HEK293 (cell line): ENCODE data around the gene INCA1.

Source experiments
- BCL11B ChIP-seq: fragments of 450-650 bp; formaldehyde crosslinking; IDR thresholded peaks from 2 replicates; pipeline ENCODE4 v1.5.1; 2016; ENCODE audit warnings: low read depth, missing biosample characterization, missing genetic modification characterization
- FEZF1 ChIP-seq: fragments of 450-650 bp; formaldehyde crosslinking; IDR thresholded peaks from 2 replicates; pipeline ENCODE4 v1.5.1; 2016; ENCODE audit warnings: missing biosample characterization, missing genetic modification characterization
- GLI2 ChIP-seq: fragments of 450-650 bp; formaldehyde crosslinking; IDR thresholded peaks from 2 replicates; pipeline ENCODE4; 2017; ENCODE audit warnings: missing biosample characterization, missing genetic modification characterization, low read depth, borderline replicate concordance
- GLI4 ChIP-seq: fragments of 450-650 bp; formaldehyde crosslinking; IDR thresholded peaks from 2 replicates; pipeline ENCODE4 v1.5.1; 2016; ENCODE audit warnings: missing biosample characterization, missing genetic modification characterization
- OVOL3 ChIP-seq: fragments of 450-650 bp; formaldehyde crosslinking; IDR thresholded peaks from 2 replicates; pipeline ENCODE4 v1.5.1; 2016; ENCODE audit warnings: missing biosample characterization, missing genetic modification characterization
- SCRT2 ChIP-seq: fragments of 450-650 bp; formaldehyde crosslinking; IDR thresholded peaks from 2 replicates; pipeline ENCODE4 v1.5.1; 2016; ENCODE audit warnings: missing biosample characterization, missing genetic modification characterization
- WT1 ChIP-seq: fragments of 450-650 bp; formaldehyde crosslinking; IDR thresholded peaks from 2 replicates; pipeline ENCODE4 v1.5.1; 2016; ENCODE audit warnings: missing biosample characterization, missing genetic modification characterization
- ZBTB17 ChIP-seq: fragments of 450-650 bp; formaldehyde crosslinking; IDR thresholded peaks from 2 replicates; pipeline ENCODE4 v1.5.1; 2016; ENCODE audit warnings: missing biosample characterization, missing genetic modification characterization
- ZBTB21 ChIP-seq: fragments of 450-650 bp; formaldehyde crosslinking; IDR thresholded peaks from 2 replicates; pipeline ENCODE4 v1.5.1; 2017; ENCODE audit warnings: missing biosample characterization, missing genetic modification characterization
- ZBTB7A ChIP-seq: fragments of 450-650 bp; formaldehyde crosslinking; IDR thresholded peaks from 2 replicates; pipeline ENCODE4 v1.5.1; 2016; ENCODE audit warnings: low read depth, missing biosample characterization, missing genetic modification characterization
- ZFHX2 ChIP-seq: fragments of 450-650 bp; formaldehyde crosslinking; conservative IDR thresholded peaks from 2 replicates; pipeline ENCODE4 v1.5.1; 2016; ENCODE audit warnings: missing biosample characterization, missing genetic modification characterization
- ZFP3 ChIP-seq: fragments of 450-650 bp; formaldehyde crosslinking; IDR thresholded peaks from 2 replicates; pipeline ENCODE4 v1.5.1; 2016; ENCODE audit warnings: low read depth, missing biosample characterization, missing genetic modification characterization
- ZIC2 ChIP-seq: fragments of 450-650 bp; formaldehyde crosslinking; IDR thresholded peaks from 2 replicates; pipeline ENCODE4 v1.5.1; 2016; ENCODE audit warnings: missing biosample characterization, missing genetic modification characterization
- ZNF114 ChIP-seq: fragments of 450-650 bp; formaldehyde crosslinking; IDR thresholded peaks from 2 replicates; pipeline ENCODE4 v1.5.0; 2017; ENCODE audit warnings: missing biosample characterization, missing genetic modification characterization
- ZNF24 ChIP-seq: fragments of 450-650 bp; formaldehyde crosslinking; IDR thresholded peaks from 2 replicates; pipeline ENCODE4 v1.5.1; 2016; ENCODE audit warnings: missing biosample characterization, missing genetic modification characterization
- ZNF302 ChIP-seq: fragments of 450-650 bp; formaldehyde crosslinking; IDR thresholded peaks from 2 replicates; pipeline ENCODE4 v1.5.1; 2016; ENCODE audit warnings: missing biosample characterization, missing genetic modification characterization, low read depth
- ZNF324 ChIP-seq: fragments of 450-650 bp; formaldehyde crosslinking; IDR thresholded peaks from 2 replicates; pipeline ENCODE4 v1.5.1; 2016; ENCODE audit warnings: missing biosample characterization, missing genetic modification characterization
- ZNF335 ChIP-seq: fragments of 450-650 bp; formaldehyde crosslinking; conservative IDR thresholded peaks from 2 replicates; pipeline ENCODE4 v1.5.1; 2016; ENCODE audit warnings: missing biosample characterization, missing genetic modification characterization
- ZNF341 ChIP-seq: fragments of 450-650 bp; formaldehyde crosslinking; IDR thresholded peaks from 2 replicates; pipeline ENCODE4; 2016; ENCODE audit warnings: low read depth, missing biosample characterization, missing genetic modification characterization
- ZNF350 ChIP-seq: fragments of 450-650 bp; formaldehyde crosslinking; IDR thresholded peaks from 2 replicates; pipeline ENCODE4 v1.5.0; 2017; ENCODE audit warnings: missing biosample characterization, mild to moderate bottlenecking, missing genetic modification characterization
- ZNF423 ChIP-seq: fragments of 450-650 bp; formaldehyde crosslinking; IDR thresholded peaks from 2 replicates; pipeline ENCODE4 v1.5.1; 2016; ENCODE audit warnings: missing biosample characterization, missing genetic modification characterization
- ZNF426 ChIP-seq: fragments of 450-650 bp; formaldehyde crosslinking; IDR thresholded peaks from 2 replicates; pipeline ENCODE4 v1.5.1; 2017; ENCODE audit warnings: missing biosample characterization, missing genetic modification characterization, mild to moderate bottlenecking, inconsistent platforms, moderate library complexity
- ZNF48 ChIP-seq: fragments of 450-650 bp; formaldehyde crosslinking; IDR thresholded peaks from 2 replicates; pipeline ENCODE4 v1.5.1; 2016; ENCODE audit warnings: missing biosample characterization, missing genetic modification characterization
- ZNF521 ChIP-seq: fragments of 450-650 bp; formaldehyde crosslinking; IDR thresholded peaks from 2 replicates; pipeline ENCODE4 v1.5.1; 2017; ENCODE audit warnings: missing biosample characterization, mild to moderate bottlenecking, missing genetic modification characterization
- ZNF530 ChIP-seq: fragments of 450-650 bp; formaldehyde crosslinking; IDR thresholded peaks from 2 replicates; pipeline ENCODE4 v1.5.1; 2016; ENCODE audit warnings: low read depth, missing biosample characterization, missing genetic modification characterization
- ZNF629 ChIP-seq: fragments of 450-650 bp; formaldehyde crosslinking; IDR thresholded peaks from 2 replicates; pipeline ENCODE4 v1.5.1; 2017; ENCODE audit warnings: missing biosample characterization, missing genetic modification characterization
- ZNF658 ChIP-seq: fragments of 450-650 bp; formaldehyde crosslinking; IDR thresholded peaks from 2 replicates; pipeline ENCODE4; 2016; ENCODE audit warnings: missing biosample characterization, missing genetic modification characterization
- ZNF843 ChIP-seq: fragments of 450-650 bp; formaldehyde crosslinking; IDR thresholded peaks from 2 replicates; pipeline ENCODE4 v1.5.1; 2016; ENCODE audit warnings: missing biosample characterization, missing genetic modification characterization
- TF ChIP-seq, protein P1 (sequence below): fragments of 450-650 bp; formaldehyde crosslinking; IDR thresholded peaks from 2 replicates; pipeline ENCODE4 v1.5.1; 2016; ENCODE audit warnings: missing biosample characterization, missing genetic modification characterization
- TF ChIP-seq, protein P2 (sequence below): fragments of 450-650 bp; formaldehyde crosslinking; IDR thresholded peaks from 2 replicates; pipeline ENCODE4 v1.5.1; 2016; ENCODE audit warnings: missing biosample characterization, missing genetic modification characterization
- TF ChIP-seq, protein P3 (sequence below): fragments of 450-650 bp; formaldehyde crosslinking; IDR thresholded peaks from 2 replicates; pipeline ENCODE4 v1.5.1; 2016; ENCODE audit warnings: missing biosample characterization, missing genetic modification characterization
- TF ChIP-seq, protein P4 (sequence below): fragments of 450-650 bp; formaldehyde crosslinking; IDR thresholded peaks from 2 replicates; pipeline ENCODE4 v1.5.1; 2016; ENCODE audit warnings: missing biosample characterization, missing genetic modification characterization
- TF ChIP-seq, protein P5 (sequence below): fragments of 450-650 bp; formaldehyde crosslinking; IDR thresholded peaks from 2 replicates; pipeline ENCODE4 v1.5.1; 2016; ENCODE audit warnings: missing biosample characterization, missing genetic modification characterization

The INCA1 gene

DNA sequence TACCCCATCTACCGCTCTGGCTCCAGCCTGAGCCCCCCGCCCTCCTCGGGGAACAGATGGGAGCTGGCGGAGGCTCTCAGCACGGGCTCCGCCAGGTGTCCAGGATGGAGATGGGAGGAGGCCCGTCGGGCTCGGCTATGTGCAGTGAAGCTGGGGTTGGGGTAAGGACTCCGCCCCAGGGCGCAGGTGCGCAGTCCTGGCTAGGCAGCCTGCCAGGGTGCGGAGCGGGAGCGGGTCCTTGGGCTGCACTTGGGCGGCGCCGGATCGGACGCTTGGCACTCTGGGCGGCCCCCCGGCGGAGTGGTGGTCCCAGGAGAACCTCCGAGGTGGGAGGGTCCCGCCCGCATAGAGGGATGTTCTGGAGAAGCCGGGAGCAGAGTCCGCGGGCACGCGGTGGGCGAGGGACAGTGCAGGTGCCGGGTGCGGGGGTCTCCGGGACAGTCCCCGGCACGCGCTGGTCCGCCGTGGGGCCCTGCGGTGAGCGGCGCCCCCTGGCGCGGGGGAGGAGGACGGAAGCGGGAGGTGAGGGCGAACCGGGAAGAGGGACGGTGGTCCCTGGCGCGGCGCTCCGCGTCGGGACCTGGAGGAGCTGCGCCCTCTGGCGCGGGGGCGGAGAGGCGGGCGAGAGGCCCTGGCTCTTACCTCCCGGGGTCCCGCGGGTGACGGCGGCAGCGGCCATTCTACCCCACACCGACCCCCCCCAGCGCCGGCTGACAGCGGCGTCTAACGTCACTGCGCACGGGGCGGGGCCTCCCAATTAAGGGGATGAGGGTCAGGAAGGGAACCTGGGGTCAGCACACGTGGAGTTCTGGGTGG, 10.2 kb downstream of the INCA1 start, which contains the start of gene CAMTA2 (continued):
- TF ChIP-seq OVOL3 (tag by site-specific recombination) (peak; percentile 24; the same call in 1 of the 2 replicates), FEZF1 (tag by site-specific recombination) (peak; percentile 14; the same call in 1 of the 2 replicates), ZNF426 (tag by site-specific recombination) (no peak), ZNF302 (tag by site-specific recombination) (no peak), GLI2 (no peak), ZNF843 (tag by site-specific recombination) (peak; percentile 59; the same call in 1 of the 2 replicates), SCRT2 (tag by site-specific recombination) (no peak), ZBTB7A (tag by site-specific recombination) (peak; percentile 50; the same call in 1 of the 2 replicates), WT1 (tag by site-specific recombination) (no peak; the same call in 1 of the 2 replicates), ZNF658 (tag by site-specific recombination) (no peak), ZIC2 (tag by site-specific recombination) (peak; percentile 88), ZNF423 (tag by site-specific recombination) (peak; percentile 98), ZNF324 (tag by site-specific recombination) (peak; percentile 61; the same call in 1 of the 2 replicates), ZBTB17 (peak; percentile 86), ZNF350 (tag by site-specific recombination) (no peak), ZFP3 (no peak), ZBTB21 (tag by site-specific recombination) (peak; percentile 79), ZNF530 (tag by site-specific recombination) (no peak), ZFHX2 (tag by site-specific recombination) (peak; percentile 92), ZNF335 (tag by site-specific recombination) (peak; percentile 99), ZNF341 (peak; percentile 100), ZNF24 (tag by site-specific recombination) (0 out of 2 replicates have a peak, but pooled peaks have one; percentile 65), ZNF48 (tag by site-specific recombination) (no peak), ZNF114 (no peak), GLI4 (tag by site-specific recombination) (0 out of 2 replicates have a peak, but pooled peaks have one; percentile 43), ZNF521 (tag by site-specific recombination) (no peak), BCL11B (tag by site-specific recombination) (peak; percentile 66; the same call in 1 of the 2 replicates), ZNF629 (tag by site-specific recombination) (peak; percentile 96)
- TF ChIP-seq, protein P1, sequence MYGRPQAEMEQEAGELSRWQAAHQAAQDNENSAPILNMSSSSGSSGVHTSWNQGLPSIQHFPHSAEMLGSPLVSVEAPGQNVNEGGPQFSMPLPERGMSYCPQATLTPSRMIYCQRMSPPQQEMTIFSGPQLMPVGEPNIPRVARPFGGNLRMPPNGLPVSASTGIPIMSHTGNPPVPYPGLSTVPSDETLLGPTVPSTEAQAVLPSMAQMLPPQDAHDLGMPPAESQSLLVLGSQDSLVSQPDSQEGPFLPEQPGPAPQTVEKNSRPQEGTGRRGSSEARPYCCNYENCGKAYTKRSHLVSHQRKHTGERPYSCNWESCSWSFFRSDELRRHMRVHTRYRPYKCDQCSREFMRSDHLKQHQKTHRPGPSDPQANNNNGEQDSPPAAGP (tag by site-specific recombination) = peak; percentile 74
- TF ChIP-seq, protein P2, sequence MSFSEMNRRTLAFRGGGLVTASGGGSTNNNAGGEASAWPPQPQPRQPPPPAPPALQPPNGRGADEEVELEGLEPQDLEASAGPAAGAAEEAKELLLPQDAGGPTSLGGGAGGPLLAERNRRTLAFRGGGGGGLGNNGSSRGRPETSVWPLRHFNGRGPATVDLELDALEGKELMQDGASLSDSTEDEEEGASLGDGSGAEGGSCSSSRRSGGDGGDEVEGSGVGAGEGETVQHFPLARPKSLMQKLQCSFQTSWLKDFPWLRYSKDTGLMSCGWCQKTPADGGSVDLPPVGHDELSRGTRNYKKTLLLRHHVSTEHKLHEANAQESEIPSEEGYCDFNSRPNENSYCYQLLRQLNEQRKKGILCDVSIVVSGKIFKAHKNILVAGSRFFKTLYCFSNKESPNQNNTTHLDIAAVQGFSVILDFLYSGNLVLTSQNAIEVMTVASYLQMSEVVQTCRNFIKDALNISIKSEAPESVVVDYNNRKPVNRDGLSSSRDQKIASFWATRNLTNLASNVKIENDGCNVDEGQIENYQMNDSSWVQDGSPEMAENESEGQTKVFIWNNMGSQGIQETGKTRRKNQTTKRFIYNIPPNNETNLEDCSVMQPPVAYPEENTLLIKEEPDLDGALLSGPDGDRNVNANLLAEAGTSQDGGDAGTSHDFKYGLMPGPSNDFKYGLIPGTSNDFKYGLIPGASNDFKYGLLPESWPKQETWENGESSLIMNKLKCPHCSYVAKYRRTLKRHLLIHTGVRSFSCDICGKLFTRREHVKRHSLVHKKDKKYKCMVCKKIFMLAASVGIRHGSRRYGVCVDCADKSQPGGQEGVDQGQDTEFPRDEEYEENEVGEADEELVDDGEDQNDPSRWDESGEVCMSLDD (tag by site-specific recombination) = peak; percentile 93
- TF ChIP-seq, protein P3, sequence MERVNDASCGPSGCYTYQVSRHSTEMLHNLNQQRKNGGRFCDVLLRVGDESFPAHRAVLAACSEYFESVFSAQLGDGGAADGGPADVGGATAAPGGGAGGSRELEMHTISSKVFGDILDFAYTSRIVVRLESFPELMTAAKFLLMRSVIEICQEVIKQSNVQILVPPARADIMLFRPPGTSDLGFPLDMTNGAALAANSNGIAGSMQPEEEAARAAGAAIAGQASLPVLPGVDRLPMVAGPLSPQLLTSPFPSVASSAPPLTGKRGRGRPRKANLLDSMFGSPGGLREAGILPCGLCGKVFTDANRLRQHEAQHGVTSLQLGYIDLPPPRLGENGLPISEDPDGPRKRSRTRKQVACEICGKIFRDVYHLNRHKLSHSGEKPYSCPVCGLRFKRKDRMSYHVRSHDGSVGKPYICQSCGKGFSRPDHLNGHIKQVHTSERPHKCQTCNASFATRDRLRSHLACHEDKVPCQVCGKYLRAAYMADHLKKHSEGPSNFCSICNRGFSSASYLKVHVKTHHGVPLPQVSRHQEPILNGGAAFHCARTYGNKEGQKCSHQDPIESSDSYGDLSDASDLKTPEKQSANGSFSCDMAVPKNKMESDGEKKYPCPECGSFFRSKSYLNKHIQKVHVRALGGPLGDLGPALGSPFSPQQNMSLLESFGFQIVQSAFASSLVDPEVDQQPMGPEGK = peak; percentile 95
- TF ChIP-seq, protein P4, sequence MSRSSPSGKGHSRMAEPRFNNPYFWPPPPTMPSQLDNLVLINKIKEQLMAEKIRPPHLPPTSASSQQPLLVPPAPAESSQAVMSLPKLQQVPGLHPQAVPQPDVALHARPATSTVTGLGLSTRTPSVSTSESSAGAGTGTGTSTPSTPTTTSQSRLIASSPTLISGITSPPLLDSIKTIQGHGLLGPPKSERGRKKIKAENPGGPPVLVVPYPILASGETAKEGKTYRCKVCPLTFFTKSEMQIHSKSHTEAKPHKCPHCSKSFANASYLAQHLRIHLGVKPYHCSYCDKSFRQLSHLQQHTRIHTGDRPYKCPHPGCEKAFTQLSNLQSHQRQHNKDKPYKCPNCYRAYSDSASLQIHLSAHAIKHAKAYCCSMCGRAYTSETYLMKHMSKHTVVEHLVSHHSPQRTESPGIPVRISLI (tag by site-specific recombination) = no peak
- TF ChIP-seq, protein P5, sequence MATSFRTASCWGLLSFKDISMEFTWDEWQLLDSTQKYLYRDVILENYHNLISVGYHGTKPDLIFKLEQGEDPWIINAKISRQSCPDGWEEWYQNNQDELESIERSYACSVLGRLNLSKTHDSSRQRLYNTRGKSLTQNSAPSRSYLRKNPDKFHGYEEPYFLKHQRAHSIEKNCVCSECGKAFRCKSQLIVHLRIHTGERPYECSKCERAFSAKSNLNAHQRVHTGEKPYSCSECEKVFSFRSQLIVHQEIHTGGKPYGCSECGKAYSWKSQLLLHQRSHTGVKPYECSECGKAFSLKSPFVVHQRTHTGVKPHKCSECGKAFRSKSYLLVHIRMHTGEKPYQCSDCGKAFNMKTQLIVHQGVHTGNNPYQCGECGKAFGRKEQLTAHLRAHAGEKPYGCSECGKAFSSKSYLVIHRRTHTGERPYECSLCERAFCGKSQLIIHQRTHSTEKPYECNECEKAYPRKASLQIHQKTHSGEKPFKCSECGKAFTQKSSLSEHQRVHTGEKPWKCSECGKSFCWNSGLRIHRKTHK (tag by site-specific recombination) = no peak
